GM12878 (cell line): ENCODE measurements around the gene RGS1. TPM values are rescaled to one million over a fixed set of nuclear protein-coding genes. Genes with fewer than 3 reads are reported as not detected.

Experiments
- ATAC-seq: fragments of 200-7000 bp; cut with Tn5 transposase; 3 replicates; pipeline ENCODE4 v1.9.1; 2020; ENCODE audit warnings: mild to moderate bottlenecking, moderate library complexity
- BruUV-seq: library from RNA; stranded (reverse); fragments of 400-500 nt; replicated peaks from 2 replicates; lab custom pipeline; 2021; lab: Mats Ljungman, UMichigan
- CTCF ChIA-PET: fragments of 300-600 bp; sonication (Branson Sonifier 250); formaldehyde crosslinking; extraction: SDS; loops from one replicate; lab custom pipeline; 2021; ENCODE audit warnings: inconsistent platforms; lab: Yijun Ruan, JAX
- POLR2A ChIA-PET: fragments of 350-600 bp; formaldehyde crosslinking; extraction: SDS; loops from one replicate; lab custom pipeline; 2021; ENCODE audit warnings: inconsistent platforms; lab: Charles Lee
- RAD21 ChIA-PET: fragments of 300-600 bp; sonication (Branson Sonifier 250); formaldehyde crosslinking; loops from one replicate; lab custom pipeline; 2023; ENCODE audit warnings: antibody characterized with exemption; ENCODE audit not compliant: unreplicated experiment; lab: Charles Lee
- SMC1A ChIA-PET: fragments of 300-600 bp; sonication (Branson Sonifier 250); formaldehyde crosslinking; loops from one replicate; lab custom pipeline; 2023; ENCODE audit not compliant: unreplicated experiment, uncharacterized antibody; lab: Charles Lee
- DNase-seq: peaks from one replicate; pipeline ENCODE4 v3.0.0-alpha.2; 2011; ENCODE audit warnings: low read depth, low spot score
- FAIRE-seq: peaks from 3 replicates; lab custom pipeline; 2011; peaks lifted over from hg19 to GRCh38; lab: Jason Lieb, UNC
- H2AFZ ChIP-seq: 2 replicates; pipeline ENCODE4 v1.6.0; 2011; ENCODE audit warnings: low read depth, low read length, control low read depth; ENCODE audit not compliant: control insufficient read depth
- H3K27ac ChIP-seq: 2 replicates; pipeline ENCODE4 v1.5.1; 2011; ENCODE audit warnings: control low read depth; ENCODE audit not compliant: control insufficient read depth, insufficient read depth
- H3K27me3 ChIP-seq, 2 experiments: replicated peaks in 1 of 2; 2 replicates each; pipeline versions ENCODE4 v1.6.0 to v1.6.1; 2011; ENCODE audit warnings: low read length in 1 of 2; ENCODE audit not compliant: control insufficient read depth in 2 of 2, insufficient read depth in 2 of 2
- H3K36me3 ChIP-seq, 2 experiments: 2 replicates each; pipeline ENCODE4 v1.5.1; 2011; ENCODE audit warnings: low read length in 1 of 2; ENCODE audit not compliant: control insufficient read depth in 2 of 2, insufficient read depth in 2 of 2
- H3K4me1 ChIP-seq: 2 replicates; pipeline ENCODE4 v1.6.1; 2011; ENCODE audit warnings: mild to moderate bottlenecking, low read length, moderate library complexity, mixed read lengths; ENCODE audit not compliant: control insufficient read depth, insufficient read depth
- H3K4me2 ChIP-seq: 2 replicates; pipeline ENCODE4 v1.6.0; 2011; ENCODE audit warnings: control low read depth; ENCODE audit not compliant: control insufficient read depth, insufficient read depth
- H3K4me3 ChIP-seq: fragments of 200-600 bp; sonication (generic); 2 replicates; pipeline ENCODE4 v1.5.1; 2016
- H3K79me2 ChIP-seq: 2 replicates; pipeline ENCODE4 v1.6.0; 2011; ENCODE audit warnings: low read length; ENCODE audit not compliant: control insufficient read depth, insufficient read depth
- H3K9ac ChIP-seq: 2 replicates; pipeline ENCODE4 v1.8.0; 2011; ENCODE audit warnings: low read length, control low read depth, mixed read lengths; ENCODE audit not compliant: control insufficient read depth, insufficient read depth
- H3K9me3 ChIP-seq: replicated peaks from 3 replicates; pipeline ENCODE4 v1.5.1; 2011; ENCODE audit warnings: mild to moderate bottlenecking, low read length; ENCODE audit not compliant: control insufficient read depth, insufficient read depth
- H4K20me1 ChIP-seq: 2 replicates; pipeline ENCODE4 v1.6.0; 2011; ENCODE audit not compliant: control insufficient read depth, insufficient read depth
- CREM ChIP-seq: IDR thresholded peaks from 2 replicates; pipeline ENCODE4 v1.6.1; 2014; ENCODE audit warnings: antibody characterized with exemption, low read depth
- FOS ChIP-seq: IDR thresholded peaks from 3 replicates; pipeline ENCODE4 v1.6.1; 2011; ENCODE audit warnings: borderline replicate concordance; ENCODE audit not compliant: insufficient read length; ENCODE audit errors: extremely low read depth
- HCFC1 ChIP-seq: fragments of 150-350 bp; IDR thresholded peaks from 2 replicates; pipeline ENCODE4 v1.6.1; 2014; ENCODE audit warnings: low read length
- MLLT1 ChIP-seq: fragments of 450-650 bp; IDR thresholded peaks from 2 replicates; pipeline ENCODE4 v1.6.1; 2016; ENCODE audit warnings: mild to moderate bottlenecking
- NR2C1 ChIP-seq: fragments of 450-650 bp; IDR thresholded peaks from 2 replicates; pipeline ENCODE4 v1.6.1; 2017; ENCODE audit warnings: antibody characterized with exemption, mild to moderate bottlenecking, moderate library complexity
- REST ChIP-seq: IDR thresholded peaks from 2 replicates; pipeline ENCODE4 v1.6.1; 2012; ENCODE audit warnings: mild to moderate bottlenecking, low read depth, low read length
- SPI1 ChIP-seq: IDR thresholded peaks from 2 replicates; pipeline ENCODE4 v1.6.1; 2011; ENCODE audit warnings: low read depth, mild to moderate bottlenecking, low read length, moderate library complexity, borderline replicate concordance; ENCODE audit not compliant: insufficient read depth
- STAT1 ChIP-seq: fragments of 450-650 bp; conservative IDR thresholded peaks from 2 replicates; pipeline ENCODE4 v1.6.1; 2014; ENCODE audit warnings: antibody characterized with exemption, mild to moderate bottlenecking
- TCF3 ChIP-seq: IDR thresholded peaks from 2 replicates; pipeline ENCODE4 v1.6.1; 2012; ENCODE audit warnings: low read depth, mild to moderate bottlenecking, low read length, borderline replicate concordance; ENCODE audit not compliant: insufficient read depth
- WGBS: methylation state at CpG from one replicate; pipeline ENCODE4 v1.1.6; 2016; ENCODE audit warnings: low lambda C conversion rate; ENCODE audit not compliant: insufficient replicate concordance, insufficient coverage; ENCODE audit errors: missing lambda C conversion rate; 5-methylcytosine and 5-hydroxymethylcytosine counted together
- in situ Hi-C: fragments of 300-500 bp; cut with MboI; formaldehyde crosslinking; loops from 9 replicates; pipeline ENCODE4 v1.14.3; 2018; ENCODE audit warnings: mixed read lengths
- intact Hi-C: fragments of 100-400 bp; cut with micrococcal nuclease; formaldehyde crosslinking; loops from one replicate; pipeline ENCODE4 v1.14.2; 2022; ENCODE audit not compliant: unreplicated experiment
- polyA plus RNA-seq, 11 experiments: library from polyadenylated mRNA; depleted of rRNA in 4 of 11; unstranded in 6 of 11; stranded (reverse) in 5 of 11; fragments of >200 nt; fragmentation: Nextera tagmentation in 4 of 11; fragmentation: Illumina TruSeq in 1 of 11; extraction: Ambion mirVana in 4 of 11; extraction: Trizol in 1 of 11; gene quantifications; 1 replicate in 1 of 11; 2 replicates in 10 of 11; pipeline versions ENCODE4 v1.2.1 to v1.2.3, GENCODE V29; 2011 to 2016; ENCODE audit warnings: inconsistent platforms in 2 of 11, missing spikeins in 2 of 11, low read depth in 1 of 11
- total RNA-seq, 4 experiments: library from RNA; depleted of rRNA in 3 of 4; stranded (reverse); fragments of >200 nt in 3 of 4; fragmentation: Illumina TruSeq in 1 of 4; extraction: Trizol in 1 of 4; gene quantifications; 2 replicates each; pipeline versions ENCODE4 v1.2.1 to v1.2.3, GENCODE V29; 2013 to 2021
- TF ChIP-seq, protein P1 (sequence below): fragments of 450-650 bp; IDR thresholded peaks from 2 replicates; pipeline ENCODE4 v1.6.1; 2017; ENCODE audit warnings: mild to moderate bottlenecking, moderate library complexity

The RGS1 gene
- total and polyA plus RNA-seq, 10 of the 15 experiments (the other 5 are each of a cell fraction or from before 2014, with no cell fraction given): 20.7 to 882 (median 45.9) TPM

GRCh38 chr1:192559115-192560006 lies 16.2 kb upstream of the RGS1 start (continued):
- TF ChIP-seq REST: no peak
- TF ChIP-seq MLLT1: peak; percentile 94

DNA sequence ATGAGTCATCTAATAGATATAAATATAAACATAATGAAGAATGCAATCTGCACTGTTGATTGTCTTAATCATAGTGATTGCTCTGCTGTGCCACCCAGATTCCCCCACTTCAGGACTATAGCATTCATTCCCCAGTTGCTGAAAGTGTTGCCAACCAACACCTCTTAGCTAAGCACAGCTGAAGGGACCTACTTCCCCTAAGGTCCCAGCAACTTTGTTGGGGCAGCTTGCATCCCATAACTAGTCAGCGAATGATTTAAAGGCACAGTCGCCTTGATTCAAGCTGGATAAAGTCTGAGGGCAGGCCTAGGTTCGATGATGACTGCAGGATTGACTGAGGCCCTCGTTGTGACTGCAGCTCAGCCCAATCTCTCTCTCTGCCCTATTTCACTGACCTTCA lies 14.3 kb upstream of the RGS1 start:
- no peak for FAIRE-seq
- in situ Hi-C loops (no loop called here), intact Hi-C loops (no loop called here)
- H3K4me1 ChIP-seq: peaks cover 3% of the 10 kb centered on the region; the same call in 1 of the 2 replicates
- no peaks in the 10 kb centered on the region for H3K36me3 ChIP-seq
- CTCF ChIA-PET: interaction anchor here (1.1 to 3.5 kb wide), 3 partner anchors 9 to 46 kb away, joined by 4 to 10 read pairs (median 4); no protein-coding TSS in a partner anchor
- no peak for ATAC-seq
- H3K4me3 ChIP-seq: no peak overlapping the region
- no peaks in the 10 kb centered on the region for H3K27me3 ChIP-seq
- WGBS: 73% methylated on average over 4 of the region's 4 CpGs
- no peak for DNase-seq
- no peaks in the 10 kb centered on the region; the same call in 2 of the 3 replicates for H3K9me3 ChIP-seq
- no peak overlapping the region for H3K27ac ChIP-seq
- no peaks in the 10 kb centered on the region for H4K20me1 ChIP-seq
- no peaks in the 10 kb centered on the region; the same call in none of the 2 replicates for H3K79me2 ChIP-seq
- no peak overlapping the region for H3K4me2 ChIP-seq
- RAD21 ChIA-PET: interaction anchor here (1.8 to 2.9 kb wide), 4 partner anchors 11 to 43 kb away, joined by 3 to 12 read pairs (median 6); no protein-coding TSS in a partner anchor
- no TSS peak for BruUV-seq
- POLR2A ChIA-PET: interaction anchor here (1.0 to 3.0 kb wide), 7 partner anchors 11 to 44 kb away, joined by 3 to 12 read pairs (median 3); no protein-coding TSS in a partner anchor
- H2AFZ ChIP-seq: no peak overlapping the region
- SMC1A ChIA-PET: interaction anchor here (1.5 to 3.7 kb wide), 6 partner anchors 8 to 49 kb away, joined by 4 to 34 read pairs (median 6); no protein-coding TSS in a partner anchor
- H3K9ac ChIP-seq: no peak overlapping the region
- TF ChIP-seq FOS (no peak), CREM (no peak), TCF3 (no peak), STAT1 (no peak), SPI1 (no peak), NR2C1 (no peak), HCFC1 (no peak)
- TF ChIP-seq, protein P1, sequence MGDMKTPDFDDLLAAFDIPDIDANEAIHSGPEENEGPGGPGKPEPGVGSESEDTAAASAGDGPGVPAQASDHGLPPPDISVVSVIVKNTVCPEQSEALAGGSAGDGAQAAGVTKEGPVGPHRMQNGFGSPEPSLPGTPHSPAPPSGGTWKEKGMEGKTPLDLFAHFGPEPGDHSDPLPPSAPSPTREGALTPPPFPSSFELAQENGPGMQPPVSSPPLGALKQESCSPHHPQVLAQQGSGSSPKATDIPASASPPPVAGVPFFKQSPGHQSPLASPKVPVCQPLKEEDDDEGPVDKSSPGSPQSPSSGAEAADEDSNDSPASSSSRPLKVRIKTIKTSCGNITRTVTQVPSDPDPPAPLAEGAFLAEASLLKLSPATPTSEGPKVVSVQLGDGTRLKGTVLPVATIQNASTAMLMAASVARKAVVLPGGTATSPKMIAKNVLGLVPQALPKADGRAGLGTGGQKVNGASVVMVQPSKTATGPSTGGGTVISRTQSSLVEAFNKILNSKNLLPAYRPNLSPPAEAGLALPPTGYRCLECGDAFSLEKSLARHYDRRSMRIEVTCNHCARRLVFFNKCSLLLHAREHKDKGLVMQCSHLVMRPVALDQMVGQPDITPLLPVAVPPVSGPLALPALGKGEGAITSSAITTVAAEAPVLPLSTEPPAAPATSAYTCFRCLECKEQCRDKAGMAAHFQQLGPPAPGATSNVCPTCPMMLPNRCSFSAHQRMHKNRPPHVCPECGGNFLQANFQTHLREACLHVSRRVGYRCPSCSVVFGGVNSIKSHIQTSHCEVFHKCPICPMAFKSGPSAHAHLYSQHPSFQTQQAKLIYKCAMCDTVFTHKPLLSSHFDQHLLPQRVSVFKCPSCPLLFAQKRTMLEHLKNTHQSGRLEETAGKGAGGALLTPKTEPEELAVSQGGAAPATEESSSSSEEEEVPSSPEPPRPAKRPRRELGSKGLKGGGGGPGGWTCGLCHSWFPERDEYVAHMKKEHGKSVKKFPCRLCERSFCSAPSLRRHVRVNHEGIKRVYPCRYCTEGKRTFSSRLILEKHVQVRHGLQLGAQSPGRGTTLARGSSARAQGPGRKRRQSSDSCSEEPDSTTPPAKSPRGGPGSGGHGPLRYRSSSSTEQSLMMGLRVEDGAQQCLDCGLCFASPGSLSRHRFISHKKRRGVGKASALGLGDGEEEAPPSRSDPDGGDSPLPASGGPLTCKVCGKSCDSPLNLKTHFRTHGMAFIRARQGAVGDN: no peak
